Fibroblast of lung (primary cell): ENCODE data around the gene BATF. TPM values are rescaled to one million over a fixed set of nuclear protein-coding genes. Genes with fewer than 3 reads are reported as not detected.
"Not testable (repeated sequence)": the region's sequence is repeated elsewhere in the genome, so short reads cannot be mapped to it uniquely, and the experiment has no call there.

Source experiments
- DNase-seq, 2 donors: peaks; one replicate each; pipeline versions ENCODE4 v3.0.0 to v3.0.0-alpha.2; 2010; ENCODE audit warnings: low read depth in 2 of 2
- H2AFZ ChIP-seq: 2 replicates; pipeline ENCODE4 v1.5.1; 2012; ENCODE audit warnings: low read length, control low read depth, inconsistent platforms
- H3K27ac ChIP-seq: 2 replicates; pipeline ENCODE4 v1.5.1; 2011; ENCODE audit warnings: low read length, control low read depth; ENCODE audit not compliant: insufficient read depth
- H3K27me3 ChIP-seq: 2 replicates; pipeline ENCODE4 v1.5.1; 2011; ENCODE audit warnings: mild to moderate bottlenecking, low read length; ENCODE audit not compliant: control insufficient read depth, insufficient read depth
- H3K36me3 ChIP-seq: 2 replicates; pipeline ENCODE4 v1.5.1; 2011; ENCODE audit warnings: low read length; ENCODE audit not compliant: control insufficient read depth, insufficient read depth
- H3K4me1 ChIP-seq: 2 replicates; pipeline ENCODE4 v1.5.1; 2011; ENCODE audit warnings: low read length; ENCODE audit not compliant: control insufficient read depth, insufficient read depth; ENCODE audit errors: extremely low read depth
- H3K4me2 ChIP-seq: 2 replicates; pipeline ENCODE4 v1.5.1; 2011; ENCODE audit warnings: low read length, control low read depth; ENCODE audit not compliant: insufficient read depth; ENCODE audit errors: extremely low read depth
- H3K4me3 ChIP-seq, 4 experiments: fragments of 200-600 bp in 1 of 4; sonication (generic) in 1 of 4; replicated peaks in 1 of 4; 2 replicates each; pipeline ENCODE4 v1.5.1; 2011 to 2016; ENCODE audit warnings: low read length in 4 of 4, low read depth in 3 of 4, mild to moderate bottlenecking in 3 of 4, control low read depth in 2 of 4, inconsistent platforms in 1 of 4, mixed read lengths in 1 of 4; ENCODE audit not compliant: insufficient read depth in 1 of 4; ENCODE audit errors: control extremely low read depth in 1 of 4
- H3K79me2 ChIP-seq: 2 replicates; pipeline ENCODE4 v1.5.1; 2012; ENCODE audit warnings: mild to moderate bottlenecking, low read length, inconsistent platforms; ENCODE audit not compliant: control insufficient read depth, insufficient read depth
- H3K9ac ChIP-seq: 2 replicates; pipeline ENCODE4 v1.5.1; 2011; ENCODE audit warnings: mild to moderate bottlenecking, low read length, control low read depth; ENCODE audit not compliant: insufficient read depth
- H3K9me3 ChIP-seq: 2 replicates; pipeline ENCODE4 v1.5.1; 2012; ENCODE audit warnings: low read depth, low read length; ENCODE audit not compliant: control insufficient read depth, insufficient read depth
- H4K20me1 ChIP-seq: 2 replicates; pipeline ENCODE4 v1.5.1; 2011; ENCODE audit warnings: low read length; ENCODE audit not compliant: control insufficient read depth, insufficient read depth; ENCODE audit errors: extremely low read depth
- CTCF ChIP-seq, 2 donors: IDR thresholded peaks in 1 of 2; conservative IDR thresholded peaks in 1 of 2; 1 replicate in 1 of 2; 2 replicates in 1 of 2; pipeline ENCODE4 v1.5.1; 2011 to 2012; ENCODE audit warnings: low read length in 2 of 2, control low read depth in 1 of 2, inconsistent platforms in 1 of 2, low read depth in 1 of 2, mild to moderate bottlenecking in 1 of 2
- EZH2 ChIP-seq: IDR thresholded peaks from 2 replicates; pipeline ENCODE4 v1.5.1; 2012; ENCODE audit warnings: low read length, control low read depth, mild to moderate bottlenecking; ENCODE audit errors: missing control alignments
- polyA minus RNA-seq: library from RNA; depleted of rRNA, polyadenylated mRNA; stranded (reverse); fragments of >200 nt; gene quantifications from 2 replicates; pipeline ENCODE4 v1.2.3, GENCODE V29; 2011; ENCODE audit warnings: low replicate concordance
- polyA plus RNA-seq, 2 donors: library from polyadenylated mRNA; depleted of rRNA in 1 of 2; stranded (reverse) in 1 of 2; unstranded in 1 of 2; fragments of >200 nt; gene quantifications; 2 replicates each; pipeline ENCODE4 v1.2.1, GENCODE V29; 2011 to 2012; ENCODE audit warnings: missing spikeins in 1 of 2
- total RNA-seq: library from RNA; depleted of rRNA; stranded (reverse); fragments of >200 nt; gene quantifications from 2 replicates; pipeline ENCODE4 v1.2.1, GENCODE V29; 2014

The BATF gene
- total RNA-seq (0.50 and 0.51 TPM in 2 replicates), polyA plus RNA-seq (0.21 TPM in 1 of 2 replicates, not detected in the other), polyA minus RNA-seq (not detected in 2 replicates)
- polyA plus RNA-seq (2012): 0.23 TPM in 1 of 2 replicates, not detected in the other

GRCh38 chr14:75522224-75522982 is at the start of gene BATF:
Gene BATF, plus strand, starts transcription at chr14:75522469. Its CDS starts 214 bp downstream, at chr14:75522683.
- H2AFZ ChIP-seq: no peak within 1 kb of the TSS
- no peak within 1 kb of the TSS for H3K27ac ChIP-seq
- H3K27me3 ChIP-seq: peaks cover under 1% of the 10 kb centered on the region
- no peaks in the 10 kb centered on the region for H3K9me3 ChIP-seq
- H3K9ac ChIP-seq: no peak within 1 kb of the TSS
- no peaks in the 10 kb centered on the region for H3K36me3 ChIP-seq
- H3K4me1 ChIP-seq: no peaks in the 10 kb centered on the region
- H3K4me3 ChIP-seq: no peak within 1 kb of the TSS
- no peak for DNase-seq
- H4K20me1 ChIP-seq: no peaks in the 10 kb centered on the region
- no peaks in the 10 kb centered on the region for H3K79me2 ChIP-seq
- no peak for TF ChIP-seq CTCF (conservative IDR thresholded peaks at IDR 0.05 in 1 of 2, IDR thresholded peaks at IDR 0.05 in 1 of 2; ENCODE audit: low read depth in 1 of 2, low read length in 2 of 2)
- TF ChIP-seq EZH2: no peak
- H3K4me2 ChIP-seq: no peak within 1 kb of the TSS

- not testable (repeated sequence) for H3K4me1 ChIP-seq, H3K4me2 ChIP-seq, H2AFZ ChIP-seq, H3K27ac ChIP-seq, H4K20me1 ChIP-seq, H3K4me3 ChIP-seq, H3K9ac ChIP-seq, DNase-seq, H3K27me3 ChIP-seq, H3K79me2 ChIP-seq, H3K9me3 ChIP-seq
- H3K36me3 ChIP-seq: peaks cover 20% of the 10 kb centered on the region
Measured at GRCh38 chr14:75474127-75474526, 48.1 kb upstream of the BATF start.

- H4K20me1 ChIP-seq: no peaks in the 10 kb centered on the region
- no peaks in the 10 kb centered on the region for H3K79me2 ChIP-seq
- H2AFZ ChIP-seq: no peak overlapping the region
- peaks cover 2% of the 10 kb centered on the region for H3K27me3 ChIP-seq
- peak; percentile 6 to 48 for DNase-seq
- TF ChIP-seq CTCF (conservative IDR thresholded peaks at IDR 0.05 in 1 of 2, IDR thresholded peaks at IDR 0.05 in 1 of 2; ENCODE audit: low read depth in 1 of 2, low read length in 2 of 2) (peak in 1 of 2 donors; percentile 5), EZH2 (no peak)
- no peak overlapping the region for H3K4me3 ChIP-seq
- no peak overlapping the region for H3K9ac ChIP-seq
- H3K9me3 ChIP-seq: no peaks in the 10 kb centered on the region
- H3K4me2 ChIP-seq: no peak overlapping the region
- H3K36me3 ChIP-seq: peaks cover 8% of the 10 kb centered on the region
- H3K27ac ChIP-seq: no peak overlapping the region
- H3K4me1 ChIP-seq: no peaks in the 10 kb centered on the region
Measured at GRCh38 chr14:75476274-75476995, 45.8 kb upstream of the BATF start.
